ENCODE measurements around the gene KANSL2.

DNA sequence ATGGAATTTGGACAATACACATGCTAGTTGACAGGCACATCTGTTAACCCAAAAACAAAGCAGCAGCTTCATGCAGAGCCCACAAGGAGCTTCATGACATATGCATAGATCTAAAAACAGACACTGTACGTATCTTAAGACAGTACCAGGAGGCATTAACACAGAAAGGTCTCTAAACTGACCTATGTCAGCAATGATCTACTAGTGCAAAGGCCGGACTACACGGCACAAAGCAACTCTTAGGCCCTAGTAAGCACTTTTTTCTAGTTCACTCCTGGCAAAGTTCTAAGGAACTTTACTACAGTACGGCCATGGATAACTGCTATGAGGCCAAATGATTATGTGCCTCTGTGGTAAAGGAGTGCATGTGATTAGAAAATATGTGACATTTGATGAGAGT is 8.4 kb upstream of the KANSL2 start:
- TF ChIP-seq, protein P1, sequence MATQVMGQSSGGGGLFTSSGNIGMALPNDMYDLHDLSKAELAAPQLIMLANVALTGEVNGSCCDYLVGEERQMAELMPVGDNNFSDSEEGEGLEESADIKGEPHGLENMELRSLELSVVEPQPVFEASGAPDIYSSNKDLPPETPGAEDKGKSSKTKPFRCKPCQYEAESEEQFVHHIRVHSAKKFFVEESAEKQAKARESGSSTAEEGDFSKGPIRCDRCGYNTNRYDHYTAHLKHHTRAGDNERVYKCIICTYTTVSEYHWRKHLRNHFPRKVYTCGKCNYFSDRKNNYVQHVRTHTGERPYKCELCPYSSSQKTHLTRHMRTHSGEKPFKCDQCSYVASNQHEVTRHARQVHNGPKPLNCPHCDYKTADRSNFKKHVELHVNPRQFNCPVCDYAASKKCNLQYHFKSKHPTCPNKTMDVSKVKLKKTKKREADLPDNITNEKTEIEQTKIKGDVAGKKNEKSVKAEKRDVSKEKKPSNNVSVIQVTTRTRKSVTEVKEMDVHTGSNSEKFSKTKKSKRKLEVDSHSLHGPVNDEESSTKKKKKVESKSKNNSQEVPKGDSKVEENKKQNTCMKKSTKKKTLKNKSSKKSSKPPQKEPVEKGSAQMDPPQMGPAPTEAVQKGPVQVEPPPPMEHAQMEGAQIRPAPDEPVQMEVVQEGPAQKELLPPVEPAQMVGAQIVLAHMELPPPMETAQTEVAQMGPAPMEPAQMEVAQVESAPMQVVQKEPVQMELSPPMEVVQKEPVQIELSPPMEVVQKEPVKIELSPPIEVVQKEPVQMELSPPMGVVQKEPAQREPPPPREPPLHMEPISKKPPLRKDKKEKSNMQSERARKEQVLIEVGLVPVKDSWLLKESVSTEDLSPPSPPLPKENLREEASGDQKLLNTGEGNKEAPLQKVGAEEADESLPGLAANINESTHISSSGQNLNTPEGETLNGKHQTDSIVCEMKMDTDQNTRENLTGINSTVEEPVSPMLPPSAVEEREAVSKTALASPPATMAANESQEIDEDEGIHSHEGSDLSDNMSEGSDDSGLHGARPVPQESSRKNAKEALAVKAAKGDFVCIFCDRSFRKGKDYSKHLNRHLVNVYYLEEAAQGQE (IDR thresholded peaks at IDR 0.05; ENCODE audit: unreplicated experiment): no peak
- TF ChIP-seq, protein P2, sequence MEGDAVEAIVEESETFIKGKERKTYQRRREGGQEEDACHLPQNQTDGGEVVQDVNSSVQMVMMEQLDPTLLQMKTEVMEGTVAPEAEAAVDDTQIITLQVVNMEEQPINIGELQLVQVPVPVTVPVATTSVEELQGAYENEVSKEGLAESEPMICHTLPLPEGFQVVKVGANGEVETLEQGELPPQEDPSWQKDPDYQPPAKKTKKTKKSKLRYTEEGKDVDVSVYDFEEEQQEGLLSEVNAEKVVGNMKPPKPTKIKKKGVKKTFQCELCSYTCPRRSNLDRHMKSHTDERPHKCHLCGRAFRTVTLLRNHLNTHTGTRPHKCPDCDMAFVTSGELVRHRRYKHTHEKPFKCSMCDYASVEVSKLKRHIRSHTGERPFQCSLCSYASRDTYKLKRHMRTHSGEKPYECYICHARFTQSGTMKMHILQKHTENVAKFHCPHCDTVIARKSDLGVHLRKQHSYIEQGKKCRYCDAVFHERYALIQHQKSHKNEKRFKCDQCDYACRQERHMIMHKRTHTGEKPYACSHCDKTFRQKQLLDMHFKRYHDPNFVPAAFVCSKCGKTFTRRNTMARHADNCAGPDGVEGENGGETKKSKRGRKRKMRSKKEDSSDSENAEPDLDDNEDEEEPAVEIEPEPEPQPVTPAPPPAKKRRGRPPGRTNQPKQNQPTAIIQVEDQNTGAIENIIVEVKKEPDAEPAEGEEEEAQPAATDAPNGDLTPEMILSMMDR (conservative IDR thresholded peaks at IDR 0.05; ENCODE audit: low read depth in 2 of 2): no peak
- TF ChIP-seq EZH2 (IDR thresholded peaks at IDR 0.05; ENCODE audit: low read depth, unreplicated experiment): no peak
- TF ChIP-seq EZH2phosphoT487 (IDR thresholded peaks at IDR 0.05; ENCODE audit: unreplicated experiment): no peak
- no peak for TF ChIP-seq ZNF331 (CRISPR knock-in tag; IDR thresholded peaks at IDR 0.05; ENCODE audit: low read depth)
- no peak for TF ChIP-seq POLR2AphosphoS5 (IDR thresholded peaks at IDR 0.05; ENCODE audit: low read depth)
- TF ChIP-seq, protein P3, sequence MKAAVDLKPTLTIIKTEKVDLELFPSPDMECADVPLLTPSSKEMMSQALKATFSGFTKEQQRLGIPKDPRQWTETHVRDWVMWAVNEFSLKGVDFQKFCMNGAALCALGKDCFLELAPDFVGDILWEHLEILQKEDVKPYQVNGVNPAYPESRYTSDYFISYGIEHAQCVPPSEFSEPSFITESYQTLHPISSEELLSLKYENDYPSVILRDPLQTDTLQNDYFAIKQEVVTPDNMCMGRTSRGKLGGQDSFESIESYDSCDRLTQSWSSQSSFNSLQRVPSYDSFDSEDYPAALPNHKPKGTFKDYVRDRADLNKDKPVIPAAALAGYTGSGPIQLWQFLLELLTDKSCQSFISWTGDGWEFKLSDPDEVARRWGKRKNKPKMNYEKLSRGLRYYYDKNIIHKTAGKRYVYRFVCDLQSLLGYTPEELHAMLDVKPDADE (IDR thresholded peaks at IDR 0.05): no peak
- TF ChIP-seq NANOG (IDR thresholded peaks at IDR 0.05; ENCODE audit: borderline replicate concordance): no peak
- TF ChIP-seq CREB1 (CRISPR knock-in tag; IDR thresholded peaks at IDR 0.05; ENCODE audit: low read depth): no peak
- no peak for TF ChIP-seq ZNF114 (CRISPR knock-in tag; IDR thresholded peaks at IDR 0.05)
- no peak for TF ChIP-seq JUNB (IDR thresholded peaks at IDR 0.05; ENCODE audit: unreplicated experiment)
- no peak for TF ChIP-seq STAT1 (IDR thresholded peaks at IDR 0.05; ENCODE audit: unreplicated experiment)
- TF ChIP-seq, protein P4, sequence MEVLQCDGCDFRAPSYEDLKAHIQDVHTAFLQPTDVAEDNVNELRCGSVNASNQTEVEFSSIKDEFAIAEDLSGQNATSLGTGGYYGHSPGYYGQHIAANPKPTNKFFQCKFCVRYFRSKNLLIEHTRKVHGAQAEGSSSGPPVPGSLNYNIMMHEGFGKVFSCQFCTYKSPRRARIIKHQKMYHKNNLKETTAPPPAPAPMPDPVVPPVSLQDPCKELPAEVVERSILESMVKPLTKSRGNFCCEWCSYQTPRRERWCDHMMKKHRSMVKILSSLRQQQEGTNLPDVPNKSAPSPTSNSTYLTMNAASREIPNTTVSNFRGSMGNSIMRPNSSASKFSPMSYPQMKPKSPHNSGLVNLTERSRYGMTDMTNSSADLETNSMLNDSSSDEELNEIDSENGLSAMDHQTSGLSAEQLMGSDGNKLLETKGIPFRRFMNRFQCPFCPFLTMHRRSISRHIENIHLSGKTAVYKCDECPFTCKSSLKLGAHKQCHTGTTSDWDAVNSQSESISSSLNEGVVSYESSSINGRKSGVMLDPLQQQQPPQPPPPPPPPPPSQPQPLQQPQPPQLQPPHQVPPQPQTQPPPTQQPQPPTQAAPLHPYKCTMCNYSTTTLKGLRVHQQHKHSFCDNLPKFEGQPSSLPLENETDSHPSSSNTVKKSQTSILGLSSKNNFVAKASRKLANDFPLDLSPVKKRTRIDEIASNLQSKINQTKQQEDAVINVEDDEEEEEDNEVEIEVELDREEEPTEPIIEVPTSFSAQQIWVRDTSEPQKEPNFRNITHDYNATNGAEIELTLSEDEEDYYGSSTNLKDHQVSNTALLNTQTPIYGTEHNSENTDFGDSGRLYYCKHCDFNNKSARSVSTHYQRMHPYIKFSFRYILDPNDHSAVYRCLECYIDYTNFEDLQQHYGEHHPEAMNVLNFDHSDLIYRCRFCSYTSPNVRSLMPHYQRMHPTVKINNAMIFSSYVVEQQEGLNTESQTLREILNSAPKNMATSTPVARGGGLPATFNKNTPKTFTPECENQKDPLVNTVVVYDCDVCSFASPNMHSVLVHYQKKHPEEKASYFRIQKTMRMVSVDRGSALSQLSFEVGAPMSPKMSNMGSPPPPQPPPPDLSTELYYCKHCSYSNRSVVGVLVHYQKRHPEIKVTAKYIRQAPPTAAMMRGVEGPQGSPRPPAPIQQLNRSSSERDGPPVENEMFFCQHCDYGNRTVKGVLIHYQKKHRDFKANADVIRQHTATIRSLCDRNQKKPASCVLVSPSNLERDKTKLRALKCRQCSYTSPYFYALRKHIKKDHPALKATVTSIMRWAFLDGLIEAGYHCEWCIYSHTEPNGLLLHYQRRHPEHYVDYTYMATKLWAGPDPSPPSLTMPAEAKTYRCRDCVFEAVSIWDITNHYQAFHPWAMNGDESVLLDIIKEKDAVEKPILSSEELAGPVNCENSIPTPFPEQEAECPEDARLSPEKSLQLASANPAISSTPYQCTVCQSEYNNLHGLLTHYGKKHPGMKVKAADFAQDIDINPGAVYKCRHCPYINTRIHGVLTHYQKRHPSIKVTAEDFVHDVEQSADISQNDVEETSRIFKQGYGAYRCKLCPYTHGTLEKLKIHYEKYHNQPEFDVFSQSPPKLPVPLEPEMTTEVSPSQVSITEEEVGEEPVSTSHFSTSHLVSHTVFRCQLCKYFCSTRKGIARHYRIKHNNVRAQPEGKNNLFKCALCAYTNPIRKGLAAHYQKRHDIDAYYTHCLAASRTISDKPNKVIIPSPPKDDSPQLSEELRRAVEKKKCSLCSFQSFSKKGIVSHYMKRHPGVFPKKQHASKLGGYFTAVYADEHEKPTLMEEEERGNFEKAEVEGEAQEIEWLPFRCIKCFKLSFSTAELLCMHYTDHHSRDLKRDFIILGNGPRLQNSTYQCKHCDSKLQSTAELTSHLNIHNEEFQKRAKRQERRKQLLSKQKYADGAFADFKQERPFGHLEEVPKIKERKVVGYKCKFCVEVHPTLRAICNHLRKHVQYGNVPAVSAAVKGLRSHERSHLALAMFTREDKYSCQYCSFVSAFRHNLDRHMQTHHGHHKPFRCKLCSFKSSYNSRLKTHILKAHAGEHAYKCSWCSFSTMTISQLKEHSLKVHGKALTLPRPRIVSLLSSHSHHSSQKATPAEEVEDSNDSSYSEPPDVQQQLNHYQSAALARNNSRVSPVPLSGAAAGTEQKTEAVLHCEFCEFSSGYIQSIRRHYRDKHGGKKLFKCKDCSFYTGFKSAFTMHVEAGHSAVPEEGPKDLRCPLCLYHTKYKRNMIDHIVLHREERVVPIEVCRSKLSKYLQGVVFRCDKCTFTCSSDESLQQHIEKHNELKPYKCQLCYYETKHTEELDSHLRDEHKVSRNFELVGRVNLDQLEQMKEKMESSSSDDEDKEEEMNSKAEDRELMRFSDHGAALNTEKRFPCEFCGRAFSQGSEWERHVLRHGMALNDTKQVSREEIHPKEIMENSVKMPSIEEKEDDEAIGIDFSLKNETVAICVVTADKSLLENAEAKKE (CRISPR knock-in tag; IDR thresholded peaks at IDR 0.05): no peak
